Hepatic stellate cell (primary cell): ENCODE data around the gene SNHG17.

Experiments
- DNase-seq: peaks from one replicate; pipeline ENCODE4 v3.0.0; 2011; ENCODE audit warnings: low spot score

The SNHG17 gene

GRCh38 chr20:38373231-38373867, 61.8 kb downstream of the SNHG17 start:
- DNase-seq, result no peak

- DNase-seq, result no peak
Measured at GRCh38 chr20:38372806-38373205, 62.3 kb downstream of the SNHG17 start.
